ENCODE measurements around the gene OR7D4. TPM values are rescaled to one million over a fixed set of nuclear protein-coding genes. Genes with fewer than 3 reads are reported as not detected.

The OR7D4 gene
- total RNA-seq = under 0.01 TPM in 1 of 2 replicates, not detected in the other

DNA sequence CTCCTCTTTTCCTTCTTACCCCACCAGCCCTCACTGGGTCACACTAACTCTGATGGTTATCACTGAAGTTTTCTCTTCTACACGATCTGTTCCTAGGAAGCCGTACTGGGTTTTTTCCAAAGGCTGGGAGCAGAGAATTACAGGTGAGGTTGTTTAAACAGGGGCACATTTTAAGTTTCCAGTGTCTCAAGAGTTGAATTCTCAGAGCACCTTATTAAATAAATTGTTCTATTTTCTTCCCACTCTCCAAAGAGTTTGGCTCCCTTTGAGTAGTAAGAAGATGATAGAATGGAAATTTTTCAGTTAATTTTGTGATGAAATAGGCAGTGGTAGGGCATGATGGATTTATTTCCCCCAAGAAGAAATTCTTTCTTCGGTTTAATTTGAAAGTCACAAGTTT is at the start of gene OR7D4:
Gene OR7D4 (minus strand): TSS at position 101 of the 400 bp plus-strand sequence. CDS start 4,752 bp downstream, outside the sequence.

DNA sequence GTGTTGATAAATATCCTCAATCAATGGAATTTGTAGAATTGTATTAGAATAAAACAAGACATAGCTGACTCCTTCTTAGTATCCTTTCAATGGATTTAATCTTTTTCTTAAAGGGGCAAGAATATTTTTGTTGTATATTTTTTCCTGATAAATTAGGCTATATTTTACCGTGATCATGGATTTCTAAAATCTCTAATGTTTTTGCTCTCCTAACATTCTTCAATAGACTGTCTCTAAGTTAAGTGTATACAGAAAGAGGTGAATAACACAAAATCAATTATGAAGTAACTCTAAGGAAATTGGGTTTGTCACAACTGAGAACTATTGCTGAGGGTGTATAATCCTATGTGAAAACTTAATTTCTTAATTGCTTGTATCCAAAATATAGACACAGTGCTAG is 31.2 kb upstream of the OR7D4 start, which contains the start of gene OR7E24:
Gene OR7E24 (plus strand): TSS at position 301 of the 400 bp plus-strand sequence. CDS start 114 bp downstream, outside the sequence.

DNA sequence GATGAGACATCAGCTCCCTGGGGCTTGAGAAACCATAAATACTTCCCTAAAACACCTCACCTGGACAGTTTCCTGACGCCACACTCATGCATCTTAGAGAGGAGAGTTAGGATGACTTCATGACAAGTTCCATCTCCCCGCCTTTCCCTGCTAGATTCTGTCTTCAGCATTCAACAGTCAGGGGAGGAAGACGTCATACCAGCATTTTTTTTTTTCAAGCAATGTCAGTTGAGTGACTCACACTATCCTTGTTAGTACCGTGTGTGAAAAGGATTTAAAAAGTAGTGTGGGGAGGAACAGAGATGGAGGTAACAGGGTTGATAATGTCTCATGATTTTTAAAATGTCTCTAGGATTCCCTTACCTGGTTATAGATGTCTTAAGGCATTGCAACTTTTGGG is 40.5 kb downstream of the OR7D4 start, which contains the start of gene OR7D2:
Gene OR7D2 (plus strand): TSS at position 79 of the 400 bp plus-strand sequence. CDS start 6,803 bp downstream, outside the sequence.

Other genes with a start within 250 kb of the OR7D4 start
- gene MUC16, start 209.2 kb downstream of the OR7D4 start, total RNA-seq = not detected in 2 replicates
- gene OR1M1, start 132.5 kb downstream of the OR7D4 start, total RNA-seq = not detected in 2 replicates
- not detected in 2 replicates for gene OR7G2, start 112.1 kb downstream of the OR7D4 start, total RNA-seq
- not detected in 2 replicates for gene OR7G1, start 103.8 kb downstream of the OR7D4 start, total RNA-seq
- gene OR7G3, start 92.6 kb downstream of the OR7D4 start, total RNA-seq = not detected in 2 replicates
- 17.9 and 19.2 TPM in 2 replicates for gene ZNF317, start 79.2 kb downstream of the OR7D4 start, total RNA-seq
- not detected in 2 replicates for gene OR7D2, start 40.6 kb downstream of the OR7D4 start, total RNA-seq
- not detected in 2 replicates for gene OR7E24, start 31.3 kb upstream of the OR7D4 start, total RNA-seq
- gene ZNF699, start 90.2 kb upstream of the OR7D4 start, total RNA-seq = 12.4 and 32.2 TPM in 2 replicates
- gene ZNF559, start 104.6 kb upstream of the OR7D4 start, total RNA-seq = 13.6 and 17.5 TPM in 2 replicates
- 1.0 and 2.4 TPM in 2 replicates for gene ZNF177, start 143.4 kb upstream of the OR7D4 start, total RNA-seq
- gene ZNF266, start 216.0 kb upstream of the OR7D4 start, total RNA-seq = 11.6 and 15.3 TPM in 2 replicates

Measured in articular chondrocyte of knee joint (primary cell).